ENCODE data around the gene PBX4. TPM values are rescaled to one million over a fixed set of nuclear protein-coding genes. Genes with fewer than 3 reads are reported as not detected.

Gene PBX4
- total RNA-seq, 2 experiments from 2014 or later, result 34.4 to 38.4 TPM

GRCh38 chr19:19630426-19630825 is 11.9 kb upstream of the PBX4 start:
- peaks cover 61% of the 10 kb centered on the region for H3K36me3 Mint-ChIP-seq (ENCODE audit: low read depth)
- peaks cover 38% of the 10 kb centered on the region for H3K4me1 Mint-ChIP-seq
- no peaks in the 10 kb centered on the region for H3K27me3 Mint-ChIP-seq
- no peaks in the 10 kb centered on the region for H3K9me3 Mint-ChIP-seq
- no peak overlapping the region for H3K4me3 Mint-ChIP-seq
- CTCF ChIA-PET, result interaction anchor here (1.1 to 1.3 kb wide), 2 partner anchors 24 to 76 kb away, joined by 3 to 4 read pairs; no protein-coding TSS in a partner anchor
- DNase-seq, result no peak
- POLR2A ChIA-PET, result no interaction called here
- no peak overlapping the region for H3K27ac Mint-ChIP-seq

DNA sequence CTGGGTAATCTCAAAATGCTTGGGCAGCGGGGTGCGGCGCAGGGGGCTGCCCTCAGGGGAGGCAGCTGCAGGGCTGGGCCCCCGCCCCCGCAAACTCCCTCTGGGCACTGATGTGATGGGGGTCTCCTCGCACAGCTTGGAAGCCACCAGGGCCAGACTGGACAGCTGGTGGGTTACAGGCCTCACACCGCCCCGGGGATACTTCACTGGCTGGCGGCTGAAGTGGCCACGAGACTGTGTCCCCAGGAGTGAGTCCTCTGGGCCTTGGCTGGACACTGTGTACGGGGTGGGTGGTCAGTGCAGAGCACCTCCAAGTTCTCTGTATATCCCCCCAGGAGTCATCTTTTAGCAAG is 11.6 kb upstream of the PBX4 start:
- POLR2A ChIA-PET, result no interaction called here
- Mint-ChIP-seq H3K27me3 (no peaks in the 10 kb centered on the region), H3K36me3 (ENCODE audit: low read depth) (peaks cover 57% of the 10 kb centered on the region), H3K4me3 (no peak overlapping the region), H3K9me3 (no peaks in the 10 kb centered on the region), H3K4me1 (peaks cover 35% of the 10 kb centered on the region), H3K27ac (no peak overlapping the region)
- CTCF ChIA-PET, result no interaction called here
- DNase-seq, result no peak

- DNase-seq, result no peak
- H3K4me1 Mint-ChIP-seq, result peaks cover 31% of the 10 kb centered on the region
- ChIA-PET POLR2A (interaction anchor here (0.6 to 0.7 kb wide), 2 partner anchors 52 to 96 kb away, joined by 3 to 4 read pairs; no protein-coding TSS in a partner anchor), CTCF (interaction anchor here (0.6 to 1.0 kb wide), 4 partner anchors 15 to 489 kb away, joined by 3 to 4 read pairs (median 3); partner anchors contain the start of gene GMIP)
- no peaks in the 10 kb centered on the region for H3K9me3 Mint-ChIP-seq
- peaks cover 54% of the 10 kb centered on the region for H3K36me3 Mint-ChIP-seq (ENCODE audit: low read depth)
- peak overlapping the region; percentile 85 for H3K27ac Mint-ChIP-seq
- H3K27me3 Mint-ChIP-seq, result no peaks in the 10 kb centered on the region
- H3K4me3 Mint-ChIP-seq, result peak overlapping the region; percentile 71
Measured at GRCh38 chr19:19628501-19629134, 10.1 kb upstream of the PBX4 start.

DNA sequence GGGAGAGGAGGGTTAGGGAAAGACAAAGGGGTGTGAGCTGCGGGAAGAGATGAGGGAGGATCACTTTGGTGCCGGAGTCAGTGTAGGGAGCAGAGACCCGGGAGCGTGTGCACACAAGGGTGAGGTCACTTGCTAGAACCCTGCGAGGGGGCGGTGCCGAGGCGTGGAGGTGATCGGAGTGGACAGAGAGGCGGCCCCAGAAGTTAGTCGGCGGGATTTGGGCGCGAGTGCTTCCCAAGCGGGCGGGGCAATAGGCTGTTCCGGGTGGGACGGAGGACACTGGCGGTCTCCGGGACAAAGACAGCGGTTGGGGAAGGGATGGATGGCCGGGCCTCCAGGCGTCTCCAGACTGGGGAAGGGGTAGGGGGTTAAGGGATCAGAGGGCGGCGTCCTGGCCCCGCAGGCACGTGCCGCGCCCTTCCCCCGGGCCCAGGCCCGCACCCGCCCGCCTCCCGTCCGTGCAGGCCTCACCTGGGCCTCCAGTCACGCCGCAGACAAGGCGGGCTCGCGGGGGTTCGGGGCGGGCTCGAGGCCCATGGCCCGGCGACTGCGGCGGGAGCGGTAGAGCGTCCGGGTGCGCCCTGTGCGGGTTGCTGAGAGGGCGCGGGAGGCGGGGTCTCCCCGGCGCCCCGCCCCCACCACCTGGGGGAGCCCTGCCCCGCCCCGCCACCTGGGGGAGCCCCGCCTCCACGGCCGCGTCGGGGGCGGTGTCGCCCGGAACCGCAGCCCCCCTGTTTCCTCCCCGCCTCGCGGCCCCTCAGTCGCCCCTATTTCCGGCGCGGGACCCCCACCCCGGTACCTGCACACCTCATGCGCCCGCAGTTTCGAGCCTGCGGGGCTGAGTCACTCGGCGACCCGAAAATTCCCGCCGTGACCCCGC is 9.4 kb upstream of the PBX4 start, which contains the start of gene LPAR2:
Gene LPAR2, minus strand, starts transcription at position 600 of the 880 bp plus-strand sequence. CDS start 945 bp downstream, outside the sequence.
- H3K4me1 Mint-ChIP-seq, result peaks cover 28% of the 10 kb centered on the region
- H3K4me3 Mint-ChIP-seq, result peak within 1 kb of the TSS; percentile 87
- CTCF ChIA-PET, result interaction anchor here (0.6 to 1.4 kb wide), 4 partner anchors 10 to 488 kb away, joined by 3 to 5 read pairs (median 3); partner anchors contain the start of gene PBX4
- peak; percentile 71 for DNase-seq
- POLR2A ChIA-PET, result interaction anchor here (0.7 kb wide), 1 partner anchor 96 kb away, joined by 4 read pairs; no protein-coding TSS in a partner anchor
- H3K27ac Mint-ChIP-seq, result peak within 1 kb of the TSS; percentile 94
- H3K9me3 Mint-ChIP-seq, result no peaks in the 10 kb centered on the region
- H3K27me3 Mint-ChIP-seq, result no peaks in the 10 kb centered on the region
- peaks cover 49% of the 10 kb centered on the region for H3K36me3 Mint-ChIP-seq (ENCODE audit: low read depth)

DNA sequence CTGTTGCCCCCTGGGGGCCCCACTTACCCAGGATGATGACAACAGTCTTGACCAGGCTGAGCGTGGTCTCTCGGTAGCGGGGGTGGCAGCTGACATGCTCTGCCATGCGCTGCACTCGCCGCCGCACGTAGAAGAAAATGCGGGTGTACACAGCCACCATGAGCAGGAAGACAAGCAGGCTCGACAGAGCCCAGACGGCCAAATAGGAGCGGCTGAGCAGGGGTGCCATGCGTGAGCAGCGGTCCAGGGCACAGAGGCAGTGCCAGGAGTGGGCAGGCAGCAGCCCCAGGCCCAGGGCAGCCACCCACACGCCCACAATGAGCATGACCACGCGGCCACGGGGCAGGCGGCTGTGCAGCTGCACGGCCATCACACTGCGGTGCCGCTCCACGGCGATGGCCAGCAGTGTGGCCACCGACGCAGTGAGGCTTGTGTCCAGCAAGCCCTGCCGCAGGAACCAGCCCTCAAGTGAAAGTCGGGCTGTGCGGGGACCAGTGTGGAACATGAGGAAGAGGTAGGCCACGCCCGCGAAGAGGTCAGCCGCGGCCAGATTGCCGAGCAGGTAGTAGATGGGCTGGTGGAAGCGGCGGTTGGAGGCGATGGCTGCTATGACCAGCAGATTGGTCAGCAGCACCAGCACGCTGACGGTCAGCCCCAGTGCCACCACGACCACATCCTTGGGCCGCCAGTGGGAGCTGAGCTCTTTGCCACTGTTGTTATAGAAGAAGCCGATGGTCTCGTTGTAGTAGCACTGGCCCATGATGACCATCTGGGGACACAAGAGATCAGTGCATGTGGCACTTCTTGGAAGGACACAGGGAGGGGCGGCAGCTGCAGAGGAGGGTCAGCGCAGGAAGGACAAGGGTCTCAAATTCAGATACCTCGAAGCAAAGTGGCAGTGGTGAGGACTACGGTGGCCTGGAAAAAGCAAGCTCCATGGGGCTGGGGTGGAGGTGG is 8.3 kb upstream of the PBX4 start:
- H3K27ac Mint-ChIP-seq, result peak overlapping the region; percentile 94
- H3K4me3 Mint-ChIP-seq, result peak overlapping the region; percentile 87
- H3K9me3 Mint-ChIP-seq, result no peaks in the 10 kb centered on the region
- no peaks in the 10 kb centered on the region for H3K27me3 Mint-ChIP-seq
- peaks cover 28% of the 10 kb centered on the region for H3K4me1 Mint-ChIP-seq
- CTCF ChIA-PET, result interaction anchor here (1.0 to 1.4 kb wide), 2 partner anchors 9 to 95 kb away, joined by 3 to 5 read pairs; partner anchors contain the start of gene PBX4
- peaks cover 48% of the 10 kb centered on the region for H3K36me3 Mint-ChIP-seq (ENCODE audit: low read depth)
- POLR2A ChIA-PET, result no interaction called here
- DNase-seq, result no peak

GRCh38 chr19:19624032-19624570 is 5.6 kb upstream of the PBX4 start:
- no peak overlapping the region for H3K27ac Mint-ChIP-seq
- peaks cover 34% of the 10 kb centered on the region for H3K4me1 Mint-ChIP-seq
- peaks cover 39% of the 10 kb centered on the region for H3K36me3 Mint-ChIP-seq (ENCODE audit: low read depth)
- H3K27me3 Mint-ChIP-seq, result no peaks in the 10 kb centered on the region
- H3K9me3 Mint-ChIP-seq, result no peaks in the 10 kb centered on the region
- H3K4me3 Mint-ChIP-seq, result no peak overlapping the region
- DNase-seq, result no peak
- CTCF ChIA-PET, result interaction anchor here (1.2 kb wide), 1 partner anchor 38 kb away, joined by 3 read pairs; no protein-coding TSS in a partner anchor
- POLR2A ChIA-PET, result no interaction called here

DNA sequence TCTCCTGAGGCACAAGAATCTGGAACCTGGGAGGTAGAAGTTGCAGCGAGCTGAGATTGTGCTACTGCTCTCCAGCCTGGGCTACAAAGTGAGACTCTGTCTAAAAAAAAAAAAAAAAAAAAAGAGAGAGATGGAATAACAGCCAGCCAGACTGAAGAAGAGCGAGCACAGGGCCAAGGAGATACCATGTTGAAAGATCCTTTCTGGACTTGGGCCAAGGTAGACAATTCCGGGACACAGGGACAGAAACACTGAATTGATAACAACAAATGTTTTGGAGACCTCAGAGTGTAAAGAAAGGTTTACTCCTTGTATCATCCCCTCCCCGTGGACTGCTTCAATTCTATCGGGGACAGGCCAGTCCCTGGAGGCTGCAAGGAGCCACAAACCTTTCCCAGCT is 4.9 kb upstream of the PBX4 start:
- Mint-ChIP-seq H3K27me3 (no peaks in the 10 kb centered on the region), H3K4me3 (no peak overlapping the region), H3K4me1 (peaks cover 37% of the 10 kb centered on the region), H3K9me3 (no peaks in the 10 kb centered on the region), H3K36me3 (ENCODE audit: low read depth) (peaks cover 37% of the 10 kb centered on the region), H3K27ac (no peak overlapping the region)
- POLR2A ChIA-PET, result no interaction called here
- CTCF ChIA-PET, result interaction anchor here (0.7 to 1.3 kb wide), 3 partner anchors 12 to 47 kb away, joined by 3 to 5 read pairs (median 4); no protein-coding TSS in a partner anchor
- DNase-seq, result no peak

- Mint-ChIP-seq H3K4me1 (peaks cover 46% of the 10 kb centered on the region), H3K27ac (no peak overlapping the region), H3K27me3 (no peaks in the 10 kb centered on the region), H3K4me3 (no peak overlapping the region), H3K36me3 (ENCODE audit: low read depth) (peaks cover 39% of the 10 kb centered on the region), H3K9me3 (no peaks in the 10 kb centered on the region)
- CTCF ChIA-PET, result interaction anchor here (1.1 to 2.1 kb wide), 3 partner anchors 9 to 24 kb away, joined by 4 to 5 read pairs (median 5); partner anchors contain the start of gene GMIP
- no peak for DNase-seq
- POLR2A ChIA-PET, result no interaction called here
Measured at GRCh38 chr19:19619849-19620210, 1.3 kb upstream of the PBX4 start.

DNA sequence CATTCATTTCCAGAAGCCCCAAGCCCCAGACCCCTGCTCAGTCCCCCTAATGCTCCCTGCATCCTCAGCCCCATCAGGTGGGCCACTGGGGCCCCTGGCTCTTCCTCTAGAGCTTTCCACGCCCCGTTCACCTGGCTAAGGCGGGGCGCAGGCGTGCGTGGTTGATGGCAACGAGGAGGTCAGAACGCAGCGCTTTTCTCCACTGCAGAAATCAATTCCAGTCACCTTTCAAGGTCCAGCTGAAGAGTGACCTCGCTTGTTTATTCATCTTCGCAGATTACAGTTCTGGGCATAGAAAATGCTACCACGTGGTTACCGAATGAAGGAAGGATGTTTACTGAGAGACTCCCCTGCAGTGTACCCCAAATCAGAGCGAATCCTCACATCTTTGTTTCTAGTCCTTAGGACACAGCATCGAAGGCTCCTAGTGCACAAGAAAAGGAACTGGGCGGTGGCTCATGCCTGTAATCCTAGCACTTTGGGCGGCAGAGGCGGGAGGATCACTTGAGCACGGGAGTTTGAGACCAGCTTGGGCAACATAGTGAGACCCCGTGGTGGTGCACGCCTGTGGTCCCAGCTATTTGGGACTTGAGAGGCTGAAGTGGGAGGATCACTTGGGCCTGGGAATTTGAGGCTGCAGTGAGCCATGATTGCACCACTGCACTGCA is 828 bp upstream of the PBX4 start:
- ChIA-PET CTCF (interaction anchor here (2.1 kb wide), 1 partner anchor 25 kb away, joined by 5 read pairs; the partner anchor contains the start of gene GMIP), POLR2A (no interaction called here)
- Mint-ChIP-seq H3K9me3 (no peaks in the 10 kb centered on the region), H3K36me3 (ENCODE audit: low read depth) (peaks cover 37% of the 10 kb centered on the region), H3K27ac (peak overlapping the region; percentile 76), H3K4me1 (peaks cover 45% of the 10 kb centered on the region), H3K27me3 (no peaks in the 10 kb centered on the region), H3K4me3 (peak overlapping the region; percentile 95)
- DNase-seq, result no peak

GRCh38 chr19:19615086-19615485 is 3.4 kb downstream of the PBX4 start:
- H3K4me1 Mint-ChIP-seq, result peaks cover 65% of the 10 kb centered on the region
- H3K9me3 Mint-ChIP-seq, result no peaks in the 10 kb centered on the region
- no peaks in the 10 kb centered on the region for H3K27me3 Mint-ChIP-seq
- H3K36me3 Mint-ChIP-seq (ENCODE audit: low read depth), result peaks cover 34% of the 10 kb centered on the region
- H3K4me3 Mint-ChIP-seq, result peak overlapping the region; percentile 37
- ChIA-PET CTCF (interaction anchor here (1.0 to 1.1 kb wide), 2 partner anchors 26 to 61 kb away, joined by 3 to 4 read pairs; no protein-coding TSS in a partner anchor), POLR2A (no interaction called here)
- H3K27ac Mint-ChIP-seq, result peak overlapping the region; percentile 82
- no peak for DNase-seq

DNA sequence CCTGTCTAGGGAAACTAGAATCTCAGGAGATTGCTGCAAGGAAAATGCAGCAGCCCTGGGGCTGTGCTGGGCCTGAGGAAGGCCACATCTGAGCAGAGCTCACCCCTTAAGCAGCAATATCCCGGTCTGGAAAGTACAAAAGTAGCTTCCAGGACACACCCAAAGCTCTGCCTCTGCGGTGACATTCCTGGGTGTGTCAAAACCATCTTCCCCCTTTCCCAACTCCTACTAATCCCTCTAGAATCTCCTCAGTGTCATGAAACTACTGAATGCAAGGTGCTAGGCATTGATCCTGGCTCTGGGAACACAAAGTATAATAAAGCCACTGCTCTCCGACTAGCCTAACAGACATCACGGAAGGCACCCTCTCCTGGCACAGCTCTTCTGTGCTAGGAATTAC is 5.0 kb downstream of the PBX4 start:
- ChIA-PET CTCF (interaction anchor here (0.6 to 2.0 kb wide), 4 partner anchors 9 to 81 kb away, joined by 3 to 6 read pairs (median 3); no protein-coding TSS in a partner anchor), POLR2A (no interaction called here)
- H3K4me1 Mint-ChIP-seq, result peaks cover 65% of the 10 kb centered on the region
- H3K4me3 Mint-ChIP-seq, result no peak overlapping the region
- no peak overlapping the region for H3K27ac Mint-ChIP-seq
- no peaks in the 10 kb centered on the region for H3K27me3 Mint-ChIP-seq
- peaks cover 47% of the 10 kb centered on the region for H3K36me3 Mint-ChIP-seq (ENCODE audit: low read depth)
- DNase-seq, result no peak
- H3K9me3 Mint-ChIP-seq, result no peaks in the 10 kb centered on the region

Data from activated CD4-positive, alpha-beta T cell treated with anti-CD3 and anti-CD28 coated beads, Interleukin-2, amount 10 ng/mL, durations not matched to agents 7 days and 5 days (primary cell).